GM18520 (cell line): Measurements from ENCODE around the gene ARHGEF7.
"Not testable (repeated sequence)": the region's sequence is repeated elsewhere in the genome, so short reads cannot be mapped to it uniquely, and the experiment has no call there.

Experiments used
- ATAC-seq: cut with Tn5 transposase; IDR thresholded peaks from one replicate; pipeline ENCODE4 v1.9.1; 2021; ENCODE audit not compliant: unreplicated experiment

Gene ARHGEF7

DNA sequence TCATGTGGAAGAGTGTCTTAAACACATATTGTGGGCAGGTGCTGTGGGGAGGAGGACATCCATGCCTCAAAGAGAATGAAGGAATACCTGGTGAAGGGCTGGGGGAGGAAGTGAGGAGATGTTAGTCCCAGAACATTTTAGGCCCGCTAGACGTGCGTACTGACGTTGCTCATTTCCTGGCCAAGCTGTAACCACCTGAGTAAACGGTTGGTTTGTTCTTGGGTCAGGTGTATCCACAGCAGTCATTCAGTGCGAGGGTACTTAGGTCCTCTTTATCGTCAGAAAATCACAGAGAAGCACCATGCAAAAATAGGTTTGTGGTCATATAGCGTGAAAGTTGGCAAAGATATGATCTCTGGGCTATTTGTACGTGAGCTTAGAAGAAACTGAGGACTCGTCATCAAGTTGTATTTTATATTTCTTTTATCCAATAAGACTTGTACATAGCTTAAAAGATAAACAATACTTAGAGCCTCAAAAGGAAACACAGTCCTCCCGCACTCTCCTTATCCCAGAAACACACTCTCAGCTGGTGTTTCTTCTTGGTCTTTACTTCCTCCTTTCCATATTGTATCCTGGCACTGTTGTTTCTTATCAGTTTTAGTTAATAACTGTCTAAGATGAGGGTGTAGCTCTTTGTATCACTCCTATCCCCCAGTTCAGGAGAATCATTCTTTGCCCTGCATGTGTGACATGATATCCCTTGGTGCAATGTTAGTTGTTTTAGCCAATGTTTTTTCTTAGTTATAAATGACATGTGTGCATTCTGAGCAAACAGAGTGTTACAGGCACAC, 52.0 kb downstream of the ARHGEF7 start:
- no peak for ATAC-seq

DNA sequence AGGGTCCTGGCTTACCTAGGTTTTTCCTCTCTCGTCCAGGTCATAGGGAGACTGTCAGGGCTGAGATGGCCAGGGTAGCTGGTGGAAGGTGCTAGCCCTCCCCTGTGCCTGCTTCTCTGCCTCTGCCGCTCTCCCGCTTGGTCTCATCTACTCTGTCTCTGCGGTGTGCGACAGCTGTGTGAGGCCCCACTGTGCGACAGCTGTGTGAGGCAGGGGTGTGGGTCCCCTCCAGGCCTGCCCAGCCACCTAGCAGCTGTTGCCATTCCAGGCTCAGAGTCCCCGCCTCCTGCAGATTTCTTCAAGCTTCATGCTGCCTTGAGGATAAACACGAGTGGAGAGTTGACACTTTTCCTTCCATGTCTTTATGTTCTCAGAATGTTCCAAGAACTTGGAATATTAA, 53.0 kb downstream of the ARHGEF7 start:
- ATAC-seq = no peak

DNA sequence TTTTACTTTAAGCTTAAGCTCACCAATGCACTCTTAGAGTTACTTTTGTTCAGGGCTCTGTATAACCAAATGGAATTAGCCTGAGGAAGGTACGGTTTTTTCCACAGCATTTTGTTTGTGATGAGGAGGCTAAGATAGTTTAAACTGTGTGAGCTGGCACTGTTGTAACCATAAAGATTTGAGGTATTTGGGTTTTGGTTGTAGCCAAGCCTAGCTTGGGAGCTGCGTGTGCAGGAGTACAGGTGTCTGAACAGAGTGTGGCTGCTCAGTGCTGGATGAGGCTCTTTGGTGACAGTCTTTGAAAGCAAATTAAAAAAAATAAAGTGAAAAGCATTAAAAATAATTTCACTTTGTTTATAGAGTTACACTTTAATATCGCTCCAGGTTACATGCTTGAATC, 56.0 kb downstream of the ARHGEF7 start:
- ATAC-seq = no peak

DNA sequence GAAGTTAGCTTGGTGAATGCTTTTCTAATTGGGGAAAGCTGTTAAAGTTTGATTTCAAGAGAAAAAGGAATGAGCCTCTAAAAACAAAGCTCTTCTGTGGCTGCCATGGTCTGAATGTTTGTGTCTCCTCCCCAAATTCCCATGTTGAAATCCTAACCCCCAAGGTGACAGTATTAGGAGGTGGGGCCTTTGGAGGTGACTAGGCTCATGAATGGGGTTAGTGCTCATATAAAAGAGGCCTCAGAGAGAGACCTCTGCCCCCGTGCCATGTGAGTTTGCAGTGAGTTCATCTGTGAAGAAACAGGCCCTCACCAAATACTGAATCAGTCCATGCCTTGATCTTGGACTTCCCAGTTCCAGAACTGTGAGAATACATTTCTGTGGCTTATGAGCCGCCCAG, 56.5 kb downstream of the ARHGEF7 start:
- ATAC-seq = no peak

DNA sequence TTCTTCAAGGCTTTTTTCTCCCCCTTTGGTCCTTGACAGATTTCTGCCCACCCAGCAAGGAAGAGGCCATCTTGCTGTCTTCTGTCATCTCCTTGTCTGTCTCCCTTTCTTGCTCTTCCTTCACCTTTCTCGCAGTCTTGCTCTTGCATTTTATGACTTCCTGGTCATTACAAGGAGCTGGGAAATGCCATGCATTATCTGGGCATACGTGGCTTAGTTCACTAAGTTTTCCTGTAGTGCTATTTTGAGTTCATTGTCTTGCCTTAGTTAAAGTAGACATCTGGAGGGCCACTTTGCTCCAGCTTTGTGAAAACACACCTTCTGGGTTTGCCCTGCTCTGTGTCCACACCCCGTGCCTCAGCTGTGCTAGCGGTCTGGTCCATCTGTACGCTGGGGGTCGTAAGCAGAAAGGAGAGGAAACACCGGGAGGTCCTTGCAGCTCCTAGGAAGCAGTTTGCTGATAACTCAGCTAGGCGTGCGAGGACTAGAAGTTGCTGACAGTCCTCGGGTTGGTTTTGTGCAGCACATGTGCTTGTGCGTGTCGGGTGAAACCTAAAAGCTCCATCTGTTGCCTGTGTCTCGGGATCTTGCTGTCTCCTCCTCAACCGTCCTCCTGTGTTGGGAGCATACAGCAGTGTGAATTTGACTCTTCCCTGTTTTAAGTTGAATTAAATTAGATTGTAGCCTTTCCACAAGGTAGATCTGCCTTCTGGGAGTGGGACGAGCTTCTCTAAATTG, 59.4 kb downstream of the ARHGEF7 start:
- no peak for ATAC-seq

DNA sequence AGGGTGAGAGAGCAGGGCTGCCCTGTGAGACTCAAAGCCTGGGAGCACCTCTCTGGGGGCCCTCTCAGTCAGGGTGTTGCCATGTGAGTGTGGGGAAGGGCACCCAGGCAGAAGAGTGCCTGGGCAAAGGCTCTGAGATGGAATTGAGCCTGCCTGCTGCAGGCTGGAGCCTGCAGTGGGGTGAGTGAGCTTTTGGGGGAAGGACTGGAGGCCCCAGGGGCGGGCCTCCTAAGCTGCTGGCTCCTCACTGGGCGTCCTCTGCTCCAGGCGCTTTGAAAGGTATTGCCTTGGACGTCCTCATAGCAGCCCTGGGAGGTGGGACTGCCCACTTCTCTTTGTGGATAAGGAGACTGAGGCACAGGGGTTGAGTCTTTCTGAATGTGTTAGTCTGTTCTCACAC, 60.3 kb downstream of the ARHGEF7 start:
- ATAC-seq = no peak

DNA sequence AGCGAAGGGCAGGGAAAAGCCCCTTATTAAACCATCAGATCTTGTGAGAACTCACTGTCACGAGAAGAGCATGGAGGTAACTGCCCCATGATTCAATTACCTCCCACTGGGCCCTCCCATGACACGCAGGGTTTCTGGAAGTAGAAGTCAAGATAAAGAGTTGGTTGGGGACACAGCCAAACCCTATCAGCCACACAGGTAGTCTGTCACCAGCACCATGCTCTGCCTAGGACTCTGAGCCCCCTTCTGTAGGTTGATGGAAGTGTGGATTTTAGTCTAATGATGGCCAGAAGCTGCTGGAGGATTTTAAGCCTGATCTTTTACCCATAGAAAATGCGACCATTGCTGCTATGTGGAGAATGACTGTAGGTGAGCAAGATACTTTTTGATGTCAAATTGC, 60.8 kb downstream of the ARHGEF7 start:
- ATAC-seq = no peak

DNA sequence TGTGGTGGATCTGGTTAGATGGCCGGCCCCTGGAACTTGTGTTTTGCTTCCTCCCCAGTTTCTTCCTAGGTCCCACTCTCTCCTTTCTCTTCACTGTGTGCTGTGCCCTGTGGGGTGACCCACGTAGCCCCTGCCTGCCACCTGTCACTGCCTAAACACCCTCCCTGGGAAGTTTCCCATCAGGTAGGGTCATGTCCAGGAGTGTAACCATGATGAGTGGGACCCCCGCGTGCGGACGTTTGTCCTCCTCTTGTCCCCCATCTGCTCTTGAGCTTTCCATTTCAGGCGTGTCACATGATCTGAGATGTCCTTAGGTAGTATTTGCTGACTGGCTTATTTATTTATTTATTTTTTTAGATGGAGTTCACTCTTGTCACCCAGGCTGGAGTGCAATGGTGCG, 61.3 kb downstream of the ARHGEF7 start:
- ATAC-seq = no peak

DNA sequence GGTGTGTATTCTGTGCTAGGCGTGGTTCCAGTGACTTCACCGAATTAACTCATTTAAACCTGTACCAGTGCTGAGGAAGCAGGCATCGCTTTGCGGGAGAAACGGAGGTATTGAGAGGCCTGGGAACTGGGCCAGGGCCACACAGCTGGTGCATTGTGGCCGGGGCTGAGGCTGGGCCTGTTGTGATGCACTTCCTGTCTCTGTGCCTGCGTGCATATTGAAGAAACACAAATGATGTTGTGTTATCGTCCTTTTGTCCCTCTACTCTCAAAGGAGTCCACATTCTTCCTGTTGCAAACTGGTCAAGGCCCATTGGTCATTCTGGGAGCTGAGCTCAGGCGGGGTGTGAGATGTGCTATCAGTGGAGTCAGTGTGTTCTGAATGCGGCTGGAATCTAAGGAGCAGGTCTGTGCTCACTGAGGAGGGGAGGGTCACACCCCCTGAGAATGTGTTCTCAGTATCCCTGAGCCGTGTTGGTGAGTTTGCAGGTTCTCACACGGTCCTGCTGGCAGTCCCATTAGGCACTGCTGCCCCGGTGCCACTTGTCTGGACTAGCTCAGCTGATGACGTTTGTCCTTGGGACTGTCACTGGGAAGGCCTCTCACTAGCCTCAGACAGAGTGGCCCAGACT, 62.1 kb downstream of the ARHGEF7 start:
- ATAC-seq = no peak

DNA sequence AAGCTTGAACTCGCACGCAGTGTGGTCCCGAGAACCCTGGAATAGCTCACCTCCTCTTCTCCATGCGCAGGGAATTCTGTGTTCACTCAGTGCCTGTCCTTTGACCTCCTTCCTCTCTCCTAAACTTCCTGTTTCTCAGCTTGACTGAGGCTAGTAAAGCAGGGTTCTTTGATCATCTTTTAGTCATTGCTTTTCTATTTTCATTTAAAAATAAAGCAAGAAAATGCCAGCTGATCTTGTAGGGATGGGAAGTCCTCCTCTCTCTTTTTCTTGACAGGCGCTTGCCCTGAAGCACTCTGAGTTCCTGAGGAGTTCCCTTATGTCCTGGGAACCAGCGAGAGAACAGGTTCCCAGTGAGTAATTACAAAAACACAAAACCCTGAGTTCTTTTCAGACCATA, 62.8 kb downstream of the ARHGEF7 start:
- no peak for ATAC-seq

DNA sequence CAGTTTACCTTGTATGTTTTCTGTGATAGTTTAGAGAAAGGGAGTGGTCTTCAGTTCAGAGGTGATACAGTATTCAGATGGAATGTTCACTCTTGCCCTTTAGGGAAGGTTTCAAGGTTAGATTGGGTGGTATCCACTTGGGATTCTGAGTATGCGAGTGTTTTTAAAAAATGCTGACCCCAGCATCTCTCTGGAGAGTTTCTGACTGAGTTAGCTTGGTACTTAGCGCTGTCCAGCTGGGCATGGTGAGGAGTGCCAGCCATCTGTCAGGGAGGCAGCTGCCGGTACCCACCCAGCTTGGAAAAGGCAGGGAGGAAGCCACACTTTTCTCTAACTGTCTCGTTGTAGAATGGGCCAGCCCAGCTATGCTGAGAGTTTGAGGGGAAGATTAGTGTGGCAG, 63.3 kb downstream of the ARHGEF7 start:
- no peak for ATAC-seq

DNA sequence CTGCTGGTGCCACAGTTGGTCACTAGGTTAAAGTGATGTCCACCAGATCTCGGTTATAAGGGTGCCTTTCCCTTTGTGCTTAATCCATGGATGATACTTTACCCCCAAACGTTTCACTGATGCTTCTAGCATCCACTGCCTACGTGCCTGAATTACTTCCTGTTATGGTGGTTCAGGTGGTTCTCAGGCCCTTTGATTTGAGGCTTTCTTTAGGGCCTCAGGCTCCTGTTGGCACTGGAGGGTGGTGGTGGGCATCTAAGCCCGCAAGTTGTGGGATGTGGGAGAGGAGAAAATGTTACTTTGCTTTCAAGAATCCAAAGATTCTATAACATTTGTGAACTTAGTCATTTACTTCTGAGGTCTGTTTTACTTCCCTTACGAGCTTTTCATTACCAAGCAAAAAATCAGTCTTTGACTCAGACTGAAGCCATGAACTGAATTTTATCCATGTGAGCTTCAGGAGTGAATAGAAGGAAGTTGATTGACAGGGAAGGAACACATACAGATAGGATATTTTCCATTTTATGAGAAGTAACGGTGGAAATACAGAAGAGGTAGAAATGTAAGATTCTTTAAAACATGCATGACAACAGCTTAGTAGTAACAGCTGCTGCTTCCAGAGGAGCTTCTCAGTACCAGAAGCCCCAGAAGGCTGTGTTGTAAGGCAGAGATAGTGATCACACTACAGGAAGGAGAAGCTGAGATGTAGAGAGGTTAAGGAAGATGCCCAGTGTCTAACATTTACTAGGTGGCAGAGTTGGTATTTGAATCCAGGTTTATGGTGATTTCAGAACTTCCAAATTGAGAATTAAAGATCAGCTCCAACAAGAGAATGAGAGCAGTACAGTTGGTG, 65.0 kb downstream of the ARHGEF7 start:
- ATAC-seq = no peak

DNA sequence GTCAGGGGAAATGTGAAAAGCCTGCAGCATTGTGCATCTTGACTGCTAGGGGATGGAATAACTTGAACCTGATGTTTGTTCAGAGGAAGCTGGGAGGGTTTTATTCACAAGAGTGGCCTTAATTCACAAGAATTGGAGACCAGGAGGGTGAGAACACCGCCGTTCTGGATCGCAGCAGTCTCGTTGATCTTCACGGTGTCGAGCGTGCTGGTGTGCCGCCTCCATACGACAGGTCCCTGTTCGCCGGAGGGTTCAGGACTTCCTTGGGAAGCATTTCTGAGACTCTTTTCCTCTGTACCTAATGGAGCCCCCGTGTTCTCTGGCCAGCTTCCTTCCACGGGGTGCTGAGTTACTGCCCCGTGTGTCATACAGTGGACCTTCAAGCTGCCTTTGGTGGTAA, 66.9 kb downstream of the ARHGEF7 start:
- ATAC-seq = no peak

DNA sequence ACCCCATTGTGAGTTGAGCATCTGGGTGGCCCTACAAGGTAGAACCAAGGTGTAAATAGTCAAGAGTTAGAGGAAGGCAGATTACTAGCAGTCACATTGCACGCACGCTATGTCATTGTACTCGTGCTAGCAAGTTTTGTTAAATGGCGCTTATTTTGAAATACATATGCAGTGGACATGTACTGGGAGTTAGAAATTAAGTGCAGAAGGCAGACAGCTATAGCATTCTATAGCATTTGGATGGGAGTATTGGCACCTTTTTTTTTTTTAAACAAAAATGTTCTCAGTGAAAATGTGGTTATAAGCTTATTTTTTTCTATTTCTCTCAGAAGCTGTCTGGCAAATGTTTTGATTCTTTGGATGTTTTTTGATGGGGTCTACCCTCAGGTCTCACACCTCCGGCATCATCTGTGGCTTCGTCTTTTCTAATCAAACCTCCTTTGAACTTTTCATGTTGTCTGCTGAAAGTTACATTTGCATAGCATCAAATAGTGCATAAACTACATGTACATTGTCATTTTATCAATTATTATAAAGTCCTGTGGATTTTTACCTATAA, 68.1 kb downstream of the ARHGEF7 start:
- ATAC-seq = no peak

DNA sequence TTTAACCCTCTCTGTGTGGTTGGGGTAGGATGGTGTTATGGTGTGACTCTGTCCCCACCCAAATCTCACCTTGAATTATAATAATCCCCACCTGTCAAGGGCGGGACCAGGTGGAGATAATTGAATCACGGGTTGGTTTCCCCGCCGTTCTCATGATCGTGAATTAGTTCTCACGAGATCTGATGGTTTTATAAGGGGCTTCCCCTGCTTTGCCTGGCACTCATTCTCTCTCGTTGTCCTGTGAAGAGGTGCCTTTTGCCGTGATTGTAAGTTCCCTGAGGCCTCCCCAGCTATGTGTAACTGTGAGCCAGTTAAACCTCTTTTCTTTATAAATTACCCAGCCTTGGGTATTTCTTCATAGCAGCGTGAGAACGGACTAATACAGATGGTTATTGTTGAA, 68.8 kb downstream of the ARHGEF7 start:
- no peak for ATAC-seq

DNA sequence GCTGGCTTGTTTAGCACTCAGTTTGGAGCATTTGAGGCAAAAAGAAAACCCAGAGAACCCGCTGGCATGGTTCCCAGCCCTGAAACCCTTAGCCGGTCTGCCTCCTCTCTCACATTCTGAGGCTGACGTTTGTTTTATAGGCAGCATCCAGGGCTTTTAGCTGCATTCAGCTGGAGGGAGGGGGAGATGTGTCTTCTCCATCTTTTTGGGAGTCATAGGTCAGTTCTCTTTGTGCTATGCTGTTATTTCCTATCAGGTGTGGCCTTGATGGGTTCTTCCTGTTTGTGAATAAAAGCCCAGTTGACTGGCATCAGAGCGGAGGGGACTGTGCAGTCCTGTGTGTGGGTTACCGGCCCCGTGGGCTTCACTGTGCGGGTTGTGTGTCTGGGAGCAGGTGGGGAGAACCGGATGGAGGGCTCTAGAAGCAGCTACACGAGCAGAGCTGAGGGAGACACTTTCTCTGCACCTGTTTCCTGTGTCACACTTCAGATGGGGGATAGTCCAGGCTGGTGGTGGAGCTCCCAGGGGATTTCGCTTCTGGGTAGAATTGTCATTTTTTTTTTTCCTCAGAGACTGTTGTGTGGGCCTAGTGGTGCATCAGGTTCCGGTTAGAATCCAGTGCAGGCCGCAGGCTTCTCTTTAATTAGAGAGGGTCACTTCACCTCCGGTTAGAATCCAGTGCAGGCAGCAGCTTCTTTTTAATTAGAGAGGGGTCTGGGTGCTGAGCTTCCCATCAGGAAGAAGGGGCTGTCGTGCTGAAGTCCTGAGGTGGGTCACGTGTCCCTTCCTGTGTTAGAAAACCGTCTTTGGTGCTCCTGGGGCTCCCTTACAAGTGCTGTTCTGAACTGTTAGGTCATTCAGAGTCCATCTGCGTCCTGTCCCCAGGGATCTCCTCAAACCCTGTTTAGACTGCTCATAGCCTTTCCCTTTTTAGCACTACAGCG, 69.6 kb downstream of the ARHGEF7 start:
- peak; percentile 80 for ATAC-seq

DNA sequence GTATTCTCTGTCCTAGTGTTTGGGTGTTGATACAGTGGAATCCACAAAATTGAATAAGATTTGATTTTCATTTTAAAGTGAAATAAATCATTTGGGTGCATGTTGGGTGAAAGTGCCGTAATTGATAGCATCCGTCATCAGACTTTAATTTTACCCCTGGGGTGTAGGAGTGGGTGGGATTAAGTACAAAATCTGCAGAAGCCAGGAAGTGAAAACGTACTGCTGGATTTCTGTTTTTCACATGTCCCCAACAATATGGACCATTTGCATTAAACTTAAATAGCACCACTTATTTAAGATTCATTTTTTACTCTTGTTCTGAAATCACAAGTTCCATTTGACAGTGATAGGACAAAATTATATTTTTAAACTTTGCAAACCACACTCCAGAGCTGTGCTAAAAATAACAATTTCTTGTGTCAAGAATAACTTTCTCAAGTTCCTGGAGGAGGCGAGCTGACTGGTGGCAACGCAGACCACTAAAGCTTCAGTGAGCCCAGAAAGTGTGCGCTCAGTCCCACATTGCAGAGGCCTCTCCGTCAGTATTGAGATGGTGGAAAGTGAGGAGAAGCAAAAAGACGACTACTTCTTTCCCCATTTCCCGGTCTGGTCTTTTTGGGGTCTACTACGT, 71.3 kb downstream of the ARHGEF7 start:
- ATAC-seq = no peak

DNA sequence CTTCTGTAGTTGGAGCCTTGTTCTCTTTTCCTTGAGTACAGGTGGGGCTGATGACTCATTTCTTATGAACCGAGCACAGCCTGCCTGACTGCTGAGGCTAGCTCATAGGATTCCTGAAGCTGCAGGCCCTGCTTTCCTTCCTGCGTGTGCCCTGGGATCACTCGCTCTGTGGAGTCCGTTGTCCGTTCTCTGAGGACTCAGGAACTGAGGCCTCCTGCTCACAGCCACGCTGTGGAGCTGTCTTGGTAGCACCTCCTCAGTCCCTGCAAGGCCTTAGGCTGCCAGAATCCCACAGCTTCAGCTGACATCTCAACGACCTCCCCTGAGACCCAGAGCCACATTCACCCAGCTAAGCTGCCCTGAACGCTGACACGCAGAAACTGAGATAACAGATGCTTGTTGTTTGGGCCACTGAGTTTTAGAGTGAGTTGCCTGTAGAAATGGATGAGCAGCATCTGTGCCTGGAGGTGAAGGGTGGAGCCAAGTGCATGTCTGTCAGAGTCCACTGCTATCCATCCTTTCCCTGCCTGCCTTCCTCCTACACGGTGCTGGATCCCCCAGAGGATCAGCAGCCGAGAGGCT, 72.9 kb downstream of the ARHGEF7 start:
- ATAC-seq = no peak

DNA sequence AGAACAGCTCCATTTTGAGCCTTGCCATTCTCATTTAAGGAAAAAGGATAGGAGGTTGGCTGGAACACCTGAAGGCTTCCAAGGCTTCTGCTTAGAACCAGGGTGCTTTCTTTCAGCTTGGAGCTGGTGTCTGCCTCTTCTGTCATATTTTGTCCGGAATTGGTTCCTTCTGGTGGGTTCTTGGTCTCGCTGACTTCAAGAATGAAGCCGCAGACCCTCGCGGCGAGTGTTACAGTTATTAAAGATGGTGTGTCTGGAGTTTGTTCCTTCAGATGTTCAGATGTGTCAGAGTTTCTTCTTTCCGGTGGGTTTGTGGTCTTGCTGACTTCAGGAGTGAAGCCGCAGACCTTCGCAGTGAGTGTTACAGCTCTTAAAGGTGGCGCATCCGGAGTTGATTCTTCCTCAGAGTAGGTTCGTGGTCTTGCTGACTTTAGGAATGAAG, 74.0 kb downstream of the ARHGEF7 start:
- not testable (repeated sequence) for ATAC-seq
